ENCODE results near the gene CIT.

CIT gene

DNA sequence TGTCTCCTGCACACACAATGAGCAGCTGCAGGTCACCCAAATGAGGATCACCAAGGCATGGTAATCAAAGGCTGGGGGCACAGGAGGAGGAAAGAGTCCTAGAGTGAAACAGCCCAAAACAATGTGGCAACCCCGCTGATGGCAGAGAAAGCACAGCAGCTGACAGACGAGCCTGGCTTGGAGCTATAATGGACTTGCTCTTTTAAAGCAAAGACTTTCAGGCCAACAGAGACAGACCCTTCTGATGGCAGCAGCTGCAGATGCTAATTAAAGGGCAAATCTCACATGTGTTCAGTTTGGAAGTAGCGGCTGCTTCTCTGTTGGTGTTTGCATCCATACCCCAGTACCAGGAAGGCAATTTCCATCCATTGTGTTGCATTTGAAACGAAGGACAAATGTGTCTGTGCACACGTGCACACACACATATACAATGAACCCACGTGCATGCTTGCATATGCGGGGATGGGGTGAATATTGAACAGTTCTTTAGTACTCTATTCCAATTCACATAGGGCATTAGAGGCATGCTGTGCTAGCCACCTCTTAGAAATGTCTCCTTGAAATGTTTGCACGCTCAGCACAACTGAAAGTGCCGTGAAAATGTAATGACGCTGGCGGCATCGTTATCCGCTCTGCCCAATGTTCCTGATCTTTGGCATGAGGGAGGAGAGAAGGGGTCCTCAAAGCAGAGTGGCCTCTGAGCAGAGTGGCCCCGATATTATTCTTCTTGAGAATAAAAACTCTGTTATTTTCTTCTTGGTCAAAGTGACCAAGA, 38.1 kb downstream of the CIT start:
- TF ChIP-seq CTCF (conservative IDR thresholded peaks at IDR 0.05; ENCODE audit: low read depth, low read length) = no peak
- no peak for DNase-seq (ENCODE audit: low read depth)
- H3K4me3 ChIP-seq (ENCODE audit: low read length) = no peak overlapping the region

- no peak for DNase-seq (ENCODE audit: low read depth)
- TF ChIP-seq CTCF (conservative IDR thresholded peaks at IDR 0.05; ENCODE audit: low read depth, low read length) = no peak
- H3K4me3 ChIP-seq (ENCODE audit: low read length) = no peak overlapping the region
These were observed 40.3 kb downstream of the CIT start for GRCh38 chr12:119836781-119837180.

GRCh38 chr12:119835068-119835467, 42.1 kb downstream of the CIT start:
- peak; percentile 34 for DNase-seq (ENCODE audit: low read depth)
- TF ChIP-seq CTCF (conservative IDR thresholded peaks at IDR 0.05; ENCODE audit: low read depth, low read length) = peak; percentile 57
- no peak overlapping the region for H3K4me3 ChIP-seq (ENCODE audit: low read length)

DNA sequence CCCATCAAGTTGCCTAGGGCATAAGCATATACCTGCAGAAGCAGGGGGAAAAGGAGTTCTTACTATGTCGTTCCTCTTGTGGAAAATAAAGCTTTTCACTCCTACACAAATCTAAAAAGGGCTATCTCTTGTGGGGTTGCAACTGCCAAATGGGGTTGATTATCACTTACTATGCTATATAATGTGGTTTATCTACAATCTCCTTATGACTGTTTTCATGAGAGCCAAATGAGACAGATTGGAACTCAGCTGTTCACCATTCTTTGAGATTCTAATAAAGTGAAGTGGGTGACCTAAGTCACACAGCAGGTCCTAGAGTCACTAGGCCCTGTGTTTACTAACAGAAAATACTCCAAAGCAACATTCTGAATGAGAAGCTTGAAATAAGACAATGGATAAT, 47.7 kb downstream of the CIT start:
- no peak for DNase-seq (ENCODE audit: low read depth)
- no peak overlapping the region for H3K4me3 ChIP-seq (ENCODE audit: low read length)
- TF ChIP-seq CTCF (conservative IDR thresholded peaks at IDR 0.05; ENCODE audit: low read depth, low read length) = no peak

GRCh38 chr12:119828300-119828699, 48.8 kb downstream of the CIT start:
- DNase-seq (ENCODE audit: low read depth) = no peak
- no peak for TF ChIP-seq CTCF (conservative IDR thresholded peaks at IDR 0.05; ENCODE audit: low read depth, low read length)
- no peak overlapping the region for H3K4me3 ChIP-seq (ENCODE audit: low read length)

DNA sequence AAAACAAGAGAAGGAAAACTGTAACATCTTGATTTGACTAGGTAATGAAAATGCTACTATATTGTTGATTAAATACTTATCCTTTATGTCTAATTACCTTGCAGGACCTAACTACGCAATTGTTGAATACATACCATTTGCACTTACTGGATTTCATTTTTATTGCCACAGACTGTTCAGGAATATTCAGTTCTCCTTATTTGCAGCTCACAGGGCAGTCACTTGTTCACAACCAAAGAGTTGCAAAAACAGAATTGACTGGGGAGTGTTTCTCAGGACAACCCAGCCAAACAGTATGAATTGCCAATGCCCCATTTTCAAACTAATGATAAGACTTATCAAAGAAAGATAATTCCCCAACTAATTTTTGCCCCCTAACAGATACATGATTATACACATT, 49.4 kb downstream of the CIT start:
- TF ChIP-seq CTCF (conservative IDR thresholded peaks at IDR 0.05; ENCODE audit: low read depth, low read length) = no peak
- DNase-seq (ENCODE audit: low read depth) = no peak
- no peak overlapping the region for H3K4me3 ChIP-seq (ENCODE audit: low read length)
